ENCODE results near the gene TMEM255A. TPM values are rescaled to one million over a fixed set of nuclear protein-coding genes. Genes with fewer than 3 reads are reported as not detected.

TMEM255A gene
- total and polyA plus RNA-seq, 2 donors (not counting 1 experiment from before 2014, with no cell fraction given): 0.06 to 0.25 TPM

DNA sequence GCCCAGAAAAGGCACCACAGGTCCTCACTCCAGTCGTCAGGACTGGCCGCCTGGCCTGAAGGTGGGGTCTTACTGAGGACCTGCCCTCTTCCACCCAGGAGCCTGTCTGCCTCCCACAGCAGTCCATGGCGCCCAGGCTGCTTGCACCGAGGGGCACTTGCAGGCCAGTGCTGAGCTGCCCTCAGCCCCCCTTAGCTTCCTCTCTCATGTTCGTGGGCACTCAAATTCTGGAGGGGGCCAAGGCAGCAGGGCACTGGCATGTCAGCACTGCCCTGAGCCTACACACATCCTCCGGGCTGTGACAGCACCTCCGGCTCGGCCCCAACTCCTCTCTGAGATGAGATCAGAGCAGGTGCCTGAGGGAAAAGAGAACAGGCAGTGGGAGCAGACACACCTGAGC, 87.9 kb downstream of the TMEM255A start:
- no peaks in the 10 kb centered on the region for H3K4me1 ChIP-seq (ENCODE audit: control insufficient read depth in 2 of 2, insufficient read depth in 2 of 2, low read length in 2 of 2)
- Mint-ChIP-seq H3K4me1 (no peaks in the 10 kb centered on the region), H3K4me3 (no peak overlapping the region), H3K9me3 (ENCODE audit: insufficient read depth) (no peaks in the 10 kb centered on the region), H3K27ac (no peak overlapping the region), H3K27me3 (no peaks in the 10 kb centered on the region)
- ChIA-PET CTCF (no interaction called here), POLR2A (no interaction called here)
- DNase-seq (no peak), ATAC-seq (ENCODE audit: low read depth) (no peak)
- H3K9me3 ChIP-seq (ENCODE audit: control extremely low read depth in 1 of 3, control insufficient read depth in 2 of 3, insufficient read depth in 1 of 3, low read length in 2 of 3): no peaks in the 10 kb centered on the region
- intact Hi-C loops (cut with micrococcal nuclease): no loop called here
- no peak for TF ChIP-seq EZH2 (IDR thresholded peaks at IDR 0.05; ENCODE audit: borderline replicate concordance, insufficient read depth, low read depth, low read length, poor library complexity, severe bottlenecking)
- TF ChIP-seq, protein P1, sequence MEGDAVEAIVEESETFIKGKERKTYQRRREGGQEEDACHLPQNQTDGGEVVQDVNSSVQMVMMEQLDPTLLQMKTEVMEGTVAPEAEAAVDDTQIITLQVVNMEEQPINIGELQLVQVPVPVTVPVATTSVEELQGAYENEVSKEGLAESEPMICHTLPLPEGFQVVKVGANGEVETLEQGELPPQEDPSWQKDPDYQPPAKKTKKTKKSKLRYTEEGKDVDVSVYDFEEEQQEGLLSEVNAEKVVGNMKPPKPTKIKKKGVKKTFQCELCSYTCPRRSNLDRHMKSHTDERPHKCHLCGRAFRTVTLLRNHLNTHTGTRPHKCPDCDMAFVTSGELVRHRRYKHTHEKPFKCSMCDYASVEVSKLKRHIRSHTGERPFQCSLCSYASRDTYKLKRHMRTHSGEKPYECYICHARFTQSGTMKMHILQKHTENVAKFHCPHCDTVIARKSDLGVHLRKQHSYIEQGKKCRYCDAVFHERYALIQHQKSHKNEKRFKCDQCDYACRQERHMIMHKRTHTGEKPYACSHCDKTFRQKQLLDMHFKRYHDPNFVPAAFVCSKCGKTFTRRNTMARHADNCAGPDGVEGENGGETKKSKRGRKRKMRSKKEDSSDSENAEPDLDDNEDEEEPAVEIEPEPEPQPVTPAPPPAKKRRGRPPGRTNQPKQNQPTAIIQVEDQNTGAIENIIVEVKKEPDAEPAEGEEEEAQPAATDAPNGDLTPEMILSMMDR (IDR thresholded peaks at IDR 0.05): no peak
- H3K4me3 ChIP-seq (ENCODE audit: control extremely low read depth in 1 of 5, extremely low read depth in 1 of 5, insufficient read depth in 1 of 5, low read depth in 2 of 5, low read length in 4 of 5): no peak overlapping the region
- H3K27ac ChIP-seq (ENCODE audit: low read length in 2 of 2): no peak overlapping the region
- no peak overlapping the region for H2AFZ ChIP-seq (ENCODE audit: insufficient read depth, low read depth, low read length, poor library complexity, severe bottlenecking)
- no peak overlapping the region for H3K9ac ChIP-seq (ENCODE audit: low read length)
- H4K20me1 ChIP-seq (ENCODE audit: control insufficient read depth, insufficient read depth, low read length, poor library complexity, severe bottlenecking): no peaks in the 10 kb centered on the region
- no peaks in the 10 kb centered on the region for H3K79me2 ChIP-seq (ENCODE audit: control insufficient read depth, insufficient read depth, low read length)
- H3K36me3 ChIP-seq (replicated peaks in 1 of 2; ENCODE audit: control extremely low read depth in 1 of 2, control insufficient read depth in 1 of 2, extremely low read depth in 1 of 2, insufficient read depth in 2 of 2, low read length in 1 of 2): peaks cover 0 to 7% of the 10 kb centered on the region in 2 experiments
- 76% methylated on average over 5 of the region's 8 CpGs for WGBS (ENCODE audit: insufficient coverage)
- no peak overlapping the region for H3K4me2 ChIP-seq (replicated peaks; ENCODE audit: low read depth, low read length, poor library complexity, severe bottlenecking)
- no peaks in the 10 kb centered on the region for H3K27me3 ChIP-seq (replicated peaks in 1 of 4; ENCODE audit: control extremely low read depth in 1 of 4, control insufficient read depth in 3 of 4, insufficient read depth in 4 of 4, low read length in 3 of 4)

DNA sequence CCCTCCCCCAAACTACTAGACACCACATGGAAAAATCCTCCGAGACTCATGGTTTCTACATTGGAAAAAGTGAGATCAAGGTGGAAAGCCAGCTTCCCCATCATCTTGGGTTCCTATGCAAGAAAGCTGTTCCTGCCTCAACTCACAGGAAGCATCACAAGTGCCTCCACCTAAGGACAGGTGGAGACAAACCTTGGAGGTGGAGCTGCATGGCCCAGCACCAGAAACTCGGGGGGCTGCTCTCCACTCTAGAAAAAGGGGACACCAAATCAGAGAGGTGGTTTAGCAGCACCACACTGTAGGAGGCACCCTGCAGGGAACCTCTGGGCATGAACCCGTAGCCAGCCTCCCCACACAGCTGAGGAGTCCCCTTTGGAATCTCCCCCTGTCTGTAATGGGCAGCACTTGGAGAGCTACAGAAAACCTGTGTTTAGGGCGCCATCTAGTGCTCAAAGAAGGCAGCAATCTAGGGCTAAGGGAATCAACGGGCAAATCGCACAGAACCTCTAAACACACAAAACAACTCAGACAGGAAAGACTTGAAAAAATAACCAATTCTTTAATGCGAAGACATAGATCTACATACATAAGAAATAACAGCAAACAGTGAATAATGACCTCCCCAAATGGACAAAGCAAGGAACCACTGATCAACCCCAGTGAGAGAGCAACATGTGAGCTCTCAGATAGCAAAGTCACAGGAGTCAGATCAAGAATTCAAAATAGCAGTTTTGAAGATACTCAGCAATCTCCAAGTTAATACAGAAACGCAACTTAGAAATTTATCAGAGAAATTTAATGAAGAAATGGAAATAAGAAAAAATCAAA, 97.6 kb downstream of the TMEM255A start:
- Histone ChIP-seq H2AFZ (ENCODE audit: insufficient read depth, low read depth, low read length, poor library complexity, severe bottlenecking) (no peak overlapping the region), H3K9ac (ENCODE audit: low read length) (no peak overlapping the region), H3K4me2 (replicated peaks; ENCODE audit: low read depth, low read length, poor library complexity, severe bottlenecking) (no peak overlapping the region), H3K4me1 (ENCODE audit: control insufficient read depth in 2 of 2, insufficient read depth in 2 of 2, low read length in 2 of 2) (no peaks in the 10 kb centered on the region), H3K79me2 (ENCODE audit: control insufficient read depth, insufficient read depth, low read length) (no peaks in the 10 kb centered on the region), H3K9me3 (ENCODE audit: control extremely low read depth in 1 of 3, control insufficient read depth in 2 of 3, insufficient read depth in 1 of 3, low read length in 2 of 3) (no peaks in the 10 kb centered on the region), H3K27me3 (replicated peaks in 1 of 4; ENCODE audit: control extremely low read depth in 1 of 4, control insufficient read depth in 3 of 4, insufficient read depth in 4 of 4, low read length in 3 of 4) (no peaks in the 10 kb centered on the region), H4K20me1 (ENCODE audit: control insufficient read depth, insufficient read depth, low read length, poor library complexity, severe bottlenecking) (no peaks in the 10 kb centered on the region), H3K36me3 (replicated peaks in 1 of 2; ENCODE audit: control extremely low read depth in 1 of 2, control insufficient read depth in 1 of 2, extremely low read depth in 1 of 2, insufficient read depth in 2 of 2, low read length in 1 of 2) (no peaks in the 10 kb centered on the region), H3K4me3 (ENCODE audit: control extremely low read depth in 1 of 5, extremely low read depth in 1 of 5, insufficient read depth in 1 of 5, low read depth in 2 of 5, low read length in 4 of 5) (no peak overlapping the region), H3K27ac (ENCODE audit: low read length in 2 of 2) (no peak overlapping the region)
- no peak overlapping the region for H3K27ac Mint-ChIP-seq
- intact Hi-C loops (cut with micrococcal nuclease): no loop called here
- ATAC-seq (ENCODE audit: low read depth) (peak; percentile 53), DNase-seq (peak; percentile 60)
- no peaks in the 10 kb centered on the region for H3K27me3 Mint-ChIP-seq
- no peaks in the 10 kb centered on the region for H3K9me3 Mint-ChIP-seq (ENCODE audit: insufficient read depth)
- no peak overlapping the region for H3K4me3 Mint-ChIP-seq
- 0% methylated on average over 3 of the region's 8 CpGs for WGBS (ENCODE audit: insufficient coverage)
- ChIA-PET CTCF (interaction anchor here (0.5 to 3.0 kb wide), 9 partner anchors 9 to 233 kb away, joined by 3 to 27 read pairs (median 4); partner anchors contain the start of gene ZBTB33), POLR2A (no interaction called here)
- TF ChIP-seq, protein P1 (IDR thresholded peaks at IDR 0.05): peak; percentile 72
- TF ChIP-seq EZH2 (IDR thresholded peaks at IDR 0.05; ENCODE audit: borderline replicate concordance, insufficient read depth, low read depth, low read length, poor library complexity, severe bottlenecking): no peak
- H3K4me1 Mint-ChIP-seq: peaks cover 3% of the 10 kb centered on the region
